K562 (cell line): ENCODE data around the gene DHX32. TPM values are rescaled to one million over a fixed set of nuclear protein-coding genes. Genes with fewer than 3 reads are reported as not detected.
"Not testable (repeated sequence)": the region's sequence is repeated elsewhere in the genome, so short reads cannot be mapped to it uniquely, and the experiment has no call there.

Experiments
- ATAC-seq: fragments of 200-7000 bp; cut with Tn5 transposase; 3 replicates; pipeline ENCODE4 v1.9.1; 2020; ENCODE audit warnings: moderate library complexity
- BruUV-seq: library from RNA; stranded (reverse); fragments of 400-500 nt; replicated peaks from 2 replicates; lab custom pipeline; 2021; lab: Mats Ljungman, UMichigan
- CTCF ChIA-PET: fragments of 300-600 bp; formaldehyde crosslinking; extraction: SDS; loops from one replicate; lab custom pipeline; 2021; ENCODE audit warnings: low intra/inter-chr PET ratio; lab: Yijun Ruan, JAX
- POLR2A ChIA-PET: fragments of 300-600, 350-650 bp; sonication (Branson Sonifier 250); formaldehyde crosslinking; extraction: SDS; loops from one replicate; lab custom pipeline; 2021; ENCODE audit warnings: antibody characterized with exemption, inconsistent platforms; lab: Yijun Ruan, JAX
- DNase-seq, 4 experiments: peaks; one replicate each; pipeline versions ENCODE4 v3.0.0 to v3.0.0-alpha.2; 2011 to 2018; ENCODE audit warnings: low spot score in 3 of 4, mixed read lengths in 3 of 4; ENCODE audit errors: extremely low read depth in 1 of 4
- FAIRE-seq: peaks from 2 replicates; lab custom pipeline; 2011; peaks lifted over from hg19 to GRCh38; lab: Jason Lieb, UNC
- H2AFZ ChIP-seq: 2 replicates; pipeline ENCODE4 v1.6.0; 2011; ENCODE audit warnings: low read depth, low read length, control low read depth, inconsistent platforms
- H3K27ac ChIP-seq: fragments of 200-600 bp; 3 replicates; pipeline ENCODE4 v1.8.0; 2011; ENCODE audit warnings: low read depth, mild to moderate bottlenecking, control low read depth, inconsistent platforms, low read length, moderate library complexity, mixed read lengths; ENCODE audit errors: extremely low read depth
- H3K27me3 ChIP-seq, 2 experiments: fragments of 300-600 bp in 1 of 2; 2 replicates in 1 of 2; 3 replicates in 1 of 2; pipeline versions ENCODE4 v1.6.0 to v1.8.0; 2011; ENCODE audit warnings: inconsistent platforms in 2 of 2, low read length in 2 of 2, mild to moderate bottlenecking in 1 of 2, mixed read lengths in 1 of 2, moderate library complexity in 1 of 2; ENCODE audit not compliant: control insufficient read depth in 2 of 2, insufficient read depth in 2 of 2
- H3K36me3 ChIP-seq: fragments of 300-600 bp; 3 replicates; pipeline ENCODE4 v1.8.0; 2011; ENCODE audit warnings: mild to moderate bottlenecking, low read length, inconsistent platforms; ENCODE audit not compliant: control insufficient read depth, insufficient read depth
- H3K4me1 ChIP-seq, 2 experiments: fragments of 200-600 bp in 1 of 2; replicated peaks in 1 of 2; 2 replicates in 1 of 2; 3 replicates in 1 of 2; pipeline versions ENCODE4 v1.5.1 to v1.8.0; 2011; ENCODE audit warnings: inconsistent platforms in 2 of 2, low read length in 2 of 2, mild to moderate bottlenecking in 1 of 2, mixed read lengths in 1 of 2, moderate library complexity in 1 of 2; ENCODE audit not compliant: control insufficient read depth in 2 of 2, insufficient read depth in 2 of 2
- H3K4me2 ChIP-seq: 2 replicates; pipeline ENCODE4 v1.6.1; 2011; ENCODE audit warnings: low read length, control low read depth, inconsistent platforms, mixed read lengths; ENCODE audit not compliant: insufficient read depth
- H3K4me3 ChIP-seq: fragments of 200-600 bp; sonication (generic), shearing (Covaris generic); 2 replicates; pipeline ENCODE4 v1.5.1; 2016; ENCODE audit warnings: control low read depth, inconsistent platforms
- H3K79me2 ChIP-seq: fragments of 200-600 bp; 3 replicates; pipeline ENCODE4 v1.8.0; 2011; ENCODE audit warnings: low read length, inconsistent platforms; ENCODE audit not compliant: control insufficient read depth, insufficient read depth
- H3K9ac ChIP-seq, 2 experiments: 2 replicates each; pipeline versions ENCODE4 v1.6.0 to v1.6.1; 2011; ENCODE audit warnings: low read depth in 2 of 2, low read length in 2 of 2, control low read depth in 1 of 2, inconsistent platforms in 1 of 2, mild to moderate bottlenecking in 1 of 2, mixed read lengths in 1 of 2; ENCODE audit not compliant: insufficient read depth in 1 of 2
- H3K9me1 ChIP-seq: one replicate; pipeline ENCODE4 v1.6.0; 2011; ENCODE audit warnings: inconsistent platforms, mild to moderate bottlenecking, low read length, moderate library complexity; ENCODE audit not compliant: control insufficient read depth, insufficient read depth
- H3K9me3 ChIP-seq: replicated peaks from 2 replicates; pipeline ENCODE4 v1.5.1; 2011; ENCODE audit warnings: low read depth, low read length, inconsistent platforms; ENCODE audit not compliant: control insufficient read depth, insufficient read depth
- H4K20me1 ChIP-seq: replicated peaks from 2 replicates; pipeline ENCODE4 v1.6.1; 2011; ENCODE audit warnings: low read length, inconsistent platforms, mixed read lengths; ENCODE audit not compliant: control insufficient read depth, insufficient read depth
- BRD9 ChIP-seq: fragments of 450-650 bp; IDR thresholded peaks from 2 replicates; pipeline ENCODE4 v1.6.1; 2018; ENCODE audit warnings: low read depth; ENCODE audit not compliant: partially characterized antibody
- CBX1 ChIP-seq: sonication (generic); IDR thresholded peaks from 2 replicates; pipeline ENCODE4 v1.6.1; 2016; ENCODE audit warnings: antibody characterized with exemption, low read depth, mild to moderate bottlenecking
- FOSL1 ChIP-seq: fragments of 200-800 bp; sonication (Bioruptor generic); conservative IDR thresholded peaks from 2 replicates; pipeline ENCODE4 v1.6.1; 2016; ENCODE audit warnings: missing genetic modification characterization, missing compliant biosample characterization
- HLTF ChIP-seq: fragments of 450-650 bp; IDR thresholded peaks from 2 replicates; pipeline ENCODE4 v1.6.1; 2016
- LEF1 ChIP-seq: fragments of 450-650 bp; IDR thresholded peaks from 2 replicates; pipeline ENCODE4 v1.6.1; 2016; ENCODE audit warnings: mild to moderate bottlenecking
- NFIC ChIP-seq: fragments of 450-650 bp; IDR thresholded peaks from 2 replicates; pipeline ENCODE4 v1.6.1; 2017; ENCODE audit warnings: mild to moderate bottlenecking, inconsistent platforms
- NFRKB ChIP-seq: fragments of 450-650 bp; IDR thresholded peaks from 2 replicates; pipeline ENCODE4 v1.6.1; 2016; ENCODE audit warnings: low read depth
- RUNX1 ChIP-seq: sonication (generic); IDR thresholded peaks from 2 replicates; pipeline ENCODE4 v1.6.1; 2016; ENCODE audit warnings: antibody characterized with exemption, low read depth
- ZNF561 ChIP-seq: fragments of 450-650 bp; formaldehyde crosslinking; conservative IDR thresholded peaks from 2 replicates; pipeline ENCODE4 v1.4.0; 2020; ENCODE audit warnings: mild to moderate bottlenecking, moderate library complexity
- ZNF830 ChIP-seq: fragments of 250-450 bp; sonication (Bioruptor Pico); IDR thresholded peaks from 2 replicates; pipeline ENCODE4 v1.5.0; 2021; ENCODE audit warnings: mild to moderate bottlenecking
- WGBS: fragments of 100-300 bp; shearing (Covaris generic); methylation state at CpG from one replicate; pipeline ENCODE4 v1.1.6; 2016; ENCODE audit warnings: low coverage, mixed read lengths; ENCODE audit not compliant: insufficient coverage; ENCODE audit errors: missing lambda C conversion rate; 5-methylcytosine and 5-hydroxymethylcytosine counted together
- in situ Hi-C: fragments of 300-500 bp; cut with MboI; formaldehyde crosslinking; loops from 4 replicates; pipeline ENCODE4 v1.15.0; 2018; ENCODE audit warnings: inconsistent platforms, mixed read lengths
- intact Hi-C: fragments of 100-400 bp; cut with micrococcal nuclease; formaldehyde crosslinking; loops from 2 replicates; pipeline ENCODE4 v1.14.2; 2022
- polyA plus RNA-seq, 8 experiments: library from polyadenylated mRNA; depleted of rRNA in 4 of 8; stranded (reverse) in 5 of 8; unstranded in 3 of 8; fragments of >200 nt; fragmentation: Nextera tagmentation in 2 of 8; fragmentation: Illumina TruSeq in 1 of 8; extraction: Ambion mirVana in 2 of 8; extraction: Trizol in 1 of 8; gene quantifications; 2 replicates each; pipeline versions ENCODE4 v1.2.1 to v1.2.3, GENCODE V29; 2011 to 2014; ENCODE audit warnings: inconsistent platforms in 1 of 8, missing spikeins in 1 of 8
- total RNA-seq, 7 experiments: library from RNA; depleted of rRNA in 6 of 7; stranded (reverse); fragments of >200 nt in 6 of 7; fragmentation: Illumina TruSeq in 2 of 7; extraction: Trizol in 2 of 7; gene quantifications; 2 replicates each; pipeline versions ENCODE4 v1.2.1 to v1.2.3, GENCODE V29; 2011 to 2021; ENCODE audit warnings: low replicate concordance in 1 of 7

The DHX32 gene
- total and polyA plus RNA-seq, 9 of the 15 experiments (the other 6 are each of a cell fraction or from before 2014, with no cell fraction given), result 5.8 to 23.5 (median 17.5) TPM

- Histone ChIP-seq H4K20me1 (no peaks in the 10 kb centered on the region), H3K4me2 (no peak overlapping the region), H3K79me2 (no peaks in the 10 kb centered on the region), H3K4me1 (peaks cover 0 to 2% of the 10 kb centered on the region in 2 experiments; a peak in 2 of 5 replicates), H3K27me3 (no peaks in the 10 kb centered on the region), H3K27ac (no peak overlapping the region), H3K9me1 (no peaks in the 10 kb centered on the region), H3K4me3 (no peak overlapping the region), H3K9me3 (no peaks in the 10 kb centered on the region), H3K9ac (no peak overlapping the region), H3K36me3 (no peaks in the 10 kb centered on the region), H2AFZ (no peak overlapping the region)
- in situ Hi-C loops, result no loop called here
- 50% methylated on average over 9 of the region's 10 CpGs for WGBS
- ChIA-PET POLR2A (interaction anchor here (0.8 kb wide), 1 partner anchor 736 kb away, joined by 4 read pairs; no protein-coding TSS in a partner anchor), CTCF (no interaction called here)
- no peak for TF ChIP-seq HLTF
- TF ChIP-seq NFIC, result no peak
- no peak for TF ChIP-seq FOSL1 (tag)
- no peak for TF ChIP-seq CBX1
- TF ChIP-seq ZNF561, result no peak
- no peak for TF ChIP-seq NFRKB
- TF ChIP-seq BRD9, result no peak
- TF ChIP-seq ZNF830 (CRISPR knock-in tag), result no peak
- TF ChIP-seq RUNX1, result no peak
- no peak for TF ChIP-seq LEF1
- FAIRE-seq (no peak), DNase-seq (no peak), ATAC-seq (no peak)
- intact Hi-C loops, result no loop called here
- no TSS peak for BruUV-seq
Observed at GRCh38 chr10:125911145-125911544, 30.1 kb upstream of the DHX32 start.

GRCh38 chr10:125909491-125909890 lies 28.4 kb upstream of the DHX32 start:
- in situ Hi-C loops, ATAC-seq, H3K9me3 ChIP-seq, H3K27me3 ChIP-seq, H3K36me3 ChIP-seq, H3K4me3 ChIP-seq, H2AFZ ChIP-seq, BruUV-seq, POLR2A ChIA-PET, intact Hi-C loops, FAIRE-seq, H4K20me1 ChIP-seq, DNase-seq, CTCF ChIA-PET, H3K79me2 ChIP-seq, H3K9ac ChIP-seq, H3K27ac ChIP-seq, H3K9me1 ChIP-seq, H3K4me1 ChIP-seq, H3K4me2 ChIP-seq: not testable (repeated sequence)
- 63% methylated on average over 1 of the region's 3 CpGs for WGBS

GRCh38 chr10:125908813-125909212 lies 27.7 kb upstream of the DHX32 start:
- H3K9me3 ChIP-seq, H3K36me3 ChIP-seq, H3K4me3 ChIP-seq, in situ Hi-C loops, H3K27ac ChIP-seq, H3K27me3 ChIP-seq, FAIRE-seq, CTCF ChIA-PET, POLR2A ChIA-PET, H4K20me1 ChIP-seq, H3K9me1 ChIP-seq, BruUV-seq, intact Hi-C loops, H3K4me1 ChIP-seq, DNase-seq, H3K4me2 ChIP-seq, H2AFZ ChIP-seq, H3K9ac ChIP-seq, H3K79me2 ChIP-seq: not testable (repeated sequence)
- 2% methylated on average over 2 of the region's 2 CpGs for WGBS
- peak; percentile 42; the same call in 1 of the 3 replicates for ATAC-seq
